ENCODE data around the gene IQCH. TPM values are rescaled to one million over a fixed set of nuclear protein-coding genes. Genes with fewer than 3 reads are reported as not detected.
A peak's percentile ranks its signal among the peaks of the same experiment; 100 is the strongest.

IQCH gene
- total RNA-seq, 1 donor from 2014 or later: 5.2 TPM

GRCh38 chr15:67382723-67383122 lies 128.1 kb downstream of the IQCH start:
- Mint-ChIP-seq H3K27me3 (no peaks in the 10 kb centered on the region), H3K4me1 (ENCODE audit: low read depth) (peaks cover 4% of the 10 kb centered on the region), H3K4me3 (ENCODE audit: low read depth) (no peak overlapping the region), H3K9me3 (ENCODE audit: low read depth) (no peaks in the 10 kb centered on the region), H3K27ac (no peak overlapping the region), H3K36me3 (ENCODE audit: insufficient read depth) (no peaks in the 10 kb centered on the region)
- no peak for DNase-seq (ENCODE audit: low spot score, unreplicated experiment)
- TF ChIP-seq, protein P1, sequence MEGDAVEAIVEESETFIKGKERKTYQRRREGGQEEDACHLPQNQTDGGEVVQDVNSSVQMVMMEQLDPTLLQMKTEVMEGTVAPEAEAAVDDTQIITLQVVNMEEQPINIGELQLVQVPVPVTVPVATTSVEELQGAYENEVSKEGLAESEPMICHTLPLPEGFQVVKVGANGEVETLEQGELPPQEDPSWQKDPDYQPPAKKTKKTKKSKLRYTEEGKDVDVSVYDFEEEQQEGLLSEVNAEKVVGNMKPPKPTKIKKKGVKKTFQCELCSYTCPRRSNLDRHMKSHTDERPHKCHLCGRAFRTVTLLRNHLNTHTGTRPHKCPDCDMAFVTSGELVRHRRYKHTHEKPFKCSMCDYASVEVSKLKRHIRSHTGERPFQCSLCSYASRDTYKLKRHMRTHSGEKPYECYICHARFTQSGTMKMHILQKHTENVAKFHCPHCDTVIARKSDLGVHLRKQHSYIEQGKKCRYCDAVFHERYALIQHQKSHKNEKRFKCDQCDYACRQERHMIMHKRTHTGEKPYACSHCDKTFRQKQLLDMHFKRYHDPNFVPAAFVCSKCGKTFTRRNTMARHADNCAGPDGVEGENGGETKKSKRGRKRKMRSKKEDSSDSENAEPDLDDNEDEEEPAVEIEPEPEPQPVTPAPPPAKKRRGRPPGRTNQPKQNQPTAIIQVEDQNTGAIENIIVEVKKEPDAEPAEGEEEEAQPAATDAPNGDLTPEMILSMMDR (IDR thresholded peaks at IDR 0.05; ENCODE audit: unreplicated experiment): no peak

DNA sequence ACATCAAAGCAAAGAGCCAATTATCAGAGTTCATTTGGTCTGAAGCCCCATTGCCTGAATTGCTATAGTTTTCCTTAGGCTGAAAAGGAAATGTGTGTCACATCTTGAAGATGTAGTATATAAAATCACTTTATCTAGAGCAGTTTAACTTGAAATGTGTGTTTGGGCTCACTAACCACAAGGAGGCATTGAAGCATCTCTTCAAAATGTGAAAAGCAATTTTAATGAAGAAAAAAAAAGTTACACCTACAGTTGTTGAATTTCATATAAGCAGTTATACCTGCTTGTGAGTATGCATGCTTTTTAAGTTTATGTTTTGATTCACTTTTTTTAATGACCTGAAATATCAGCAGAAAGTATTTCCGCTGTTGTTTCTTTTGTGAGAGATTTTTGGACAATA lies 129.3 kb downstream of the IQCH start:
- Mint-ChIP-seq H3K27me3 (no peaks in the 10 kb centered on the region), H3K36me3 (ENCODE audit: insufficient read depth) (no peaks in the 10 kb centered on the region), H3K9me3 (ENCODE audit: low read depth) (no peaks in the 10 kb centered on the region), H3K27ac (no peak overlapping the region), H3K4me1 (ENCODE audit: low read depth) (peaks cover 4% of the 10 kb centered on the region), H3K4me3 (ENCODE audit: low read depth) (no peak overlapping the region)
- TF ChIP-seq, protein P1 (IDR thresholded peaks at IDR 0.05; ENCODE audit: unreplicated experiment): peak; percentile 44
- no peak for DNase-seq (ENCODE audit: low spot score, unreplicated experiment)

DNA sequence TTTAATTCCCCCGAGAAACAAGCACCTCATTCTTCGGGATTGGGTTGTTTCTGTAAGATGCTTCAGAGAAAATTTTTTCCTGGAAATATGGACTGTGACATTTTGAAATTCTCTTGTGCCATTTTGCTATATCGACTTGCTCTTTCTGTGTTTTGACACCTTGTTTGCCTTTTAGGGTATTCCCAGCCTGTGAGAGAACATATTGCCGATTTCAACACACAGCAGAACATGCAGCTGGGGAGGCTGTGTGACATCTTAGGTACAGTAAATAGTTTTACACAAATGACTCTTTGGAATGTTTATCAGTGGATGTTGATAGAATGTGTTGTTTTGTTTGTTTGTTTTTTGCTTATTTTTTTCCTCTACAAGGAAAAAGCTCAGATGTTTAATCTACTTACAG lies 130.2 kb downstream of the IQCH start:
- TF ChIP-seq, protein P1 (IDR thresholded peaks at IDR 0.05; ENCODE audit: unreplicated experiment): no peak
- Mint-ChIP-seq H3K36me3 (ENCODE audit: insufficient read depth) (no peaks in the 10 kb centered on the region), H3K9me3 (ENCODE audit: low read depth) (no peaks in the 10 kb centered on the region), H3K4me3 (ENCODE audit: low read depth) (no peak overlapping the region), H3K27ac (no peak overlapping the region), H3K27me3 (no peaks in the 10 kb centered on the region), H3K4me1 (ENCODE audit: low read depth) (peaks cover 4% of the 10 kb centered on the region)
- DNase-seq (ENCODE audit: low spot score, unreplicated experiment): no peak

- no peak for DNase-seq (ENCODE audit: low spot score, unreplicated experiment)
- Mint-ChIP-seq H3K4me1 (ENCODE audit: low read depth) (peaks cover 4% of the 10 kb centered on the region), H3K27me3 (no peaks in the 10 kb centered on the region), H3K27ac (no peak overlapping the region), H3K36me3 (ENCODE audit: insufficient read depth) (no peaks in the 10 kb centered on the region), H3K4me3 (ENCODE audit: low read depth) (no peak overlapping the region), H3K9me3 (ENCODE audit: low read depth) (no peaks in the 10 kb centered on the region)
- TF ChIP-seq, protein P1 (IDR thresholded peaks at IDR 0.05; ENCODE audit: unreplicated experiment): no peak
Measured at GRCh38 chr15:67385971-67386370, 131.4 kb downstream of the IQCH start.

- Mint-ChIP-seq H3K27ac (no peak overlapping the region), H3K4me1 (ENCODE audit: low read depth) (peaks cover 4% of the 10 kb centered on the region), H3K4me3 (ENCODE audit: low read depth) (no peak overlapping the region), H3K36me3 (ENCODE audit: insufficient read depth) (no peaks in the 10 kb centered on the region), H3K27me3 (no peaks in the 10 kb centered on the region), H3K9me3 (ENCODE audit: low read depth) (no peaks in the 10 kb centered on the region)
- no peak for DNase-seq (ENCODE audit: low spot score, unreplicated experiment)
- TF ChIP-seq, protein P1 (IDR thresholded peaks at IDR 0.05; ENCODE audit: unreplicated experiment): no peak
Measured at GRCh38 chr15:67386947-67387346, 132.4 kb downstream of the IQCH start.
